Measurements from ENCODE around the gene GPR161.

GPR161 gene

GRCh38 chr1:168104535-168104934 is 32.2 kb downstream of the GPR161 start:
- no peak for DNase-seq

- no peak for DNase-seq
Measured at GRCh38 chr1:168102487-168102886, 34.2 kb downstream of the GPR161 start.

GRCh38 chr1:168101336-168101735 is 35.4 kb downstream of the GPR161 start:
- DNase-seq: no peak

GRCh38 chr1:168100315-168101002 is 36.3 kb downstream of the GPR161 start:
- DNase-seq: no peak

GRCh38 chr1:168099337-168099801 is 37.4 kb downstream of the GPR161 start:
- DNase-seq: no peak

GRCh38 chr1:168098534-168099320 is 38.0 kb downstream of the GPR161 start:
- no peak for DNase-seq

- DNase-seq: no peak
Measured at GRCh38 chr1:168097921-168098528, 38.7 kb downstream of the GPR161 start.

- no peak for DNase-seq
Measured at GRCh38 chr1:168096296-168097165, 40.2 kb downstream of the GPR161 start.

- no peak for DNase-seq
Measured at GRCh38 chr1:168095476-168095875, 41.3 kb downstream of the GPR161 start.

GRCh38 chr1:168093616-168094015 is 43.1 kb downstream of the GPR161 start:
- no peak for DNase-seq

- DNase-seq: no peak
Measured at GRCh38 chr1:168092566-168093355, 44.0 kb downstream of the GPR161 start.

GRCh38 chr1:168091720-168092550 is 44.8 kb downstream of the GPR161 start:
- no peak for DNase-seq

GRCh38 chr1:168091063-168091462 is 45.7 kb downstream of the GPR161 start:
- DNase-seq: no peak

GRCh38 chr1:168090395-168090794 is 46.3 kb downstream of the GPR161 start:
- no peak for DNase-seq

GRCh38 chr1:168089979-168090337 is 46.8 kb downstream of the GPR161 start:
- no peak for DNase-seq

- no peak for DNase-seq
Measured at GRCh38 chr1:168089326-168089978, 47.3 kb downstream of the GPR161 start.

- DNase-seq: no peak
Measured at GRCh38 chr1:168088511-168089325, 48.0 kb downstream of the GPR161 start.

- DNase-seq: no peak
Measured at GRCh38 chr1:168087696-168088095, 49.0 kb downstream of the GPR161 start.

GRCh38 chr1:168086438-168086837 is 50.3 kb downstream of the GPR161 start:
- no peak for DNase-seq

- DNase-seq: no peak
Measured at GRCh38 chr1:168085401-168085872, 51.3 kb downstream of the GPR161 start.

Data from NCI-H1694 treated with DMSO at 0.1 percent for 48 hours (cell line).